HG03378 (cell line): ENCODE data around the gene MCUR1.
A peak's percentile ranks its signal among the peaks of the same experiment; 100 is the strongest.
"Not testable (repeated sequence)": the region's sequence is repeated elsewhere in the genome, so short reads cannot be mapped to it uniquely, and the experiment has no call there.

Source experiments
- ATAC-seq: cut with Tn5 transposase; IDR thresholded peaks from one replicate; pipeline ENCODE4 v1.9.1; 2021; ENCODE audit warnings: mild to moderate bottlenecking, moderate library complexity; ENCODE audit not compliant: unreplicated experiment

Gene MCUR1, protein sequence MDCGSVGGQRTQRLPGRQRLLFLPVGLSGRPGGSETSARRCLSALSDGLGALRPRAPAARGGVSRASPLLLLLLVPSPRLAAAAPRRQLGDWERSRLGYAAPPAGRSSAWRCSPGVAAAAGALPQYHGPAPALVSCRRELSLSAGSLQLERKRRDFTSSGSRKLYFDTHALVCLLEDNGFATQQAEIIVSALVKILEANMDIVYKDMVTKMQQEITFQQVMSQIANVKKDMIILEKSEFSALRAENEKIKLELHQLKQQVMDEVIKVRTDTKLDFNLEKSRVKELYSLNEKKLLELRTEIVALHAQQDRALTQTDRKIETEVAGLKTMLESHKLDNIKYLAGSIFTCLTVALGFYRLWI

DNA sequence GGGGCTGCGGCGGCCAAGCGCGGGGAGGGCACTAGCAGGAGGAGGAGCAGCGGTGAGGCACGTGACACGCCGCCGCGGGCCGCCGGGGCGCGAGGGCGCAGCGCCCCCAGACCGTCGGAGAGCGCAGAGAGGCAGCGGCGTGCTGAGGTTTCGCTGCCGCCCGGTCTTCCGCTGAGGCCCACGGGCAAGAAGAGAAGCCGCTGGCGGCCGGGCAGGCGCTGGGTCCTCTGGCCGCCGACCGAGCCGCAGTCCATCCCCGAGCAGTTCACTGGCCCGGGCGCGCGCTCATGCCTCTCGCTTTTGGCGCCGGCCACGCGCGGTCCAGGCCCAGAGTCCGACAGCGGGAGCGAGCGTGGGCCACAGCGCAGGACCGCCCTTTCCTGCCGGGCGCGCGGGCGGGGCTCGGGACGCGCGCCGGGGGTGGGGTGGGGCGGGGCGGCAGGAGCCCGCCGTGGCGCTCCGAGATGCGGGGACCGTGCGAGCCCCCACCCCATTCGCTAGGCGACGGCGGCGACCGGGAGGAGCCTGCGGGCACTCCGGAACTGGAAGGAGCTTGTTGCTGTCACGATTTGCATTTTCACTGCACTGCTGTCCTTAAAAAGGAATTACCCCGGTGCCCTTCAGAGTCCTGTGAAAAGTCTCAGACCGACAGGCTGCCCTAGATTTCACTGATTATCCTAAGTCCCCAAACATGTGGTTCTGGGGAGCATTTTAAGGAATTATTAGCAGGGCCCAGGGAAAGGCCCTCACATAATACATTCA, at the start of gene MCUR1:
Gene MCUR1, minus strand, starts transcription at position 382 of the 762 bp plus-strand sequence. Its CDS starts 128 bp downstream, at position 254.
- peak; percentile 68 for ATAC-seq

DNA sequence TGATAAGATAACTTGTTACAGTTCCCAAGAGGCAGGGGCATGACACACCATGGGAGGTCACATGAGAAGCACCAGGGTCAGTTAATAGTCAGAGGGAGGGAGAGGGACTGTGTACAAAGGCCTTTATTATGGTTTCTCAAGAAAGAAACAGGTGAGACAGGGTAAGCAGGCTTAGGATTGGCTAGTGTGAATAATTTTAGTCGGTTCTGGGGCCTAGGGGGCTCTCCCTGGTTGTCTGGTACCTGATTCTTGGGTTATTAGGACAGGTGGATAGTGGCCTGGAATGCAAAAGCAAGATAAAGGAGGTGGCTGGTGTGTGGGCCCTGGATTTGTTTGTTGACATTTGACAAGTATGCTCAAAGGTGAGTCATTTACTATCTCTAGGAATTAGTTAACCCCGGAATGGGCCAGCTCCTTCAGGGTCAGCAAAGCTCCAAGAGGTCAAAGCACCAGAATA, 49.4 kb upstream of the MCUR1 start:
- ATAC-seq, result no peak

- ATAC-seq, result not testable (repeated sequence)
These were observed 46.3 kb upstream of the MCUR1 start for GRCh38 chr6:13860556-13861185.

- ATAC-seq, result no peak
These were observed 45.7 kb upstream of the MCUR1 start for GRCh38 chr6:13859871-13860555.

DNA sequence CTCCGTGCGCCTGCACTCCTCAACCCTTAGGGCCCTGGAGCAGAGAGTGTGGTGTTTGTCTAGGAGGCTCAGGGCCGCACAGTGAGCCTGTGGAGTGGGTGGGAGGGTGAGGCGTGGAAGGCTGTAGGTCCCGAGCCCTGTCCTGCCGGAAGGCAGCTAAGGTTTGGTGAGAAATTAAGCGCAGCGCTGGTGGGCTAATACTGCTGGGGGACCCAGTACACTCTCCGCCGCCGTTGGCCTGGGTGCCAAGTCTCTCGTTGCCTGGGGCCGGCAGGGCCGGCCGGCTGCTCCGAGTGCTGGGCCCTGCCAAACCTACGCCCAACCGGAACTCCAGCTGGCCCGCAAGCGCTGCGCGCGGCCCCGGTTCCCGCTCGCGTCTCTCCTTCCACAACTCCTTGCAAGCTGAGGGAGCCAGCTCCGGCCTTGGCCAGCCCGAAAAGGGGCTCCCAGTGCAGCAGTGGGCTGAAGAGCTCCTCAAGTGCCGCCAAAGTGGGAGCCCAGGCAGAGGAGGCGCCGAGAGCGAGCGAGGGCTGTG, 40.4 kb upstream of the MCUR1 start:
- ATAC-seq, result no peak

DNA sequence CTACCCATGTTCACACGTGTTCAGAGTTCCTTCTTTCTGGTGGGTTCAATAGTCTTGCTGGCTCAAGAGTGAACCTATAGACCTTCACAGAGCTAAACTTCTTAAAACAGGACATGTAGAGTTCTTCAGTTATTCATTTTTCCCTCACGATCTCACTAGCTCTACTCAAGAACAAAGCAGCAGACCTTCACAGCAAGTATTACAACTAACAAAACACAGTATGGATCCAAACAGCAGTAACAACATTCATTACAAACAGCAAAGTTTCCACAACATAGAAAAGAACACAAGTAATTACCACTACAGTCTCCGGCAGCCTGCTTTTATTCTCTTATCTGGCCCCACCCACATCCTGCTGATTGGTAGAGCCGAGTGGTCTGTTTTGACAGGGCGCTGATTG, 39.5 kb upstream of the MCUR1 start:
- no peak for ATAC-seq

- ATAC-seq, result no peak
These were observed 37.4 kb upstream of the MCUR1 start for GRCh38 chr6:13851803-13852202.

DNA sequence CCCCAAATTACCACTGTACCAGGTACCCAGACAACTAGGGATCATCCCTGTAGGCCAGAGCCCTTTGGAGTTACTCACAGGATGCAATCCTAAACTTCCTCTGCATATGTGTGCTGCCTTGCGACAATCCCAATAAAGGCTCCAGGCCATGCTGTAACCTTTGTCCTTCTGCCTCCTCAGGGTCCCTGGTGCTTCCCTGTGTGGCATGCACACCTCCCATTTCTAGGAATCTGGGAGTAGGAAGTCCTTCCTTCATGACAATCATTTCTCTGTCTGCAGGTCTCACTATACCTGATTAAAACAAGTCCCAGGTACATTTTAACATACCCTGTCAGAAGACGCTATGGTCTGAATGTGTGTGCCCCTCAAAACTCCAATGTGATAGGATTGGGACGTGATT, 37.0 kb upstream of the MCUR1 start:
- ATAC-seq, result no peak

DNA sequence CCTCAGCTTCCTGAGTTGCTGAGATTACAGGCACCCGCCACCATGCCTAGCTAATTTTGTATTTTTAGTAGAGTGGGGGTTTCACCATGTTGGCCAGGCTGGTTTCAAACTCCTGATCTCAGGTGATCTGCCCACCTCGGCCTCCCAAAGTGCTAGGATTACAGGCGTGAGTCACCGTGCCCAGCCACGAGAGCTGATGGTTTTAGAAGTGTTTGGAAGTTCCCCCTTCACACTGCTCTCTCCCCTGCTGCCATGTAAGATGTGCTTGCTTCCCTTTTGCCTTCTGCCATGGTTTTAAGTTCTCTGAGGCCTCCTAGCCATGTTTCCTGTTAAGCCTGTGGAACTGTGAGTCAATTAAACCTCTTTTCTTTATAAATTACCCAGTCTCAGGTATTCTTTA, 36.3 kb upstream of the MCUR1 start:
- ATAC-seq, result not testable (repeated sequence)

DNA sequence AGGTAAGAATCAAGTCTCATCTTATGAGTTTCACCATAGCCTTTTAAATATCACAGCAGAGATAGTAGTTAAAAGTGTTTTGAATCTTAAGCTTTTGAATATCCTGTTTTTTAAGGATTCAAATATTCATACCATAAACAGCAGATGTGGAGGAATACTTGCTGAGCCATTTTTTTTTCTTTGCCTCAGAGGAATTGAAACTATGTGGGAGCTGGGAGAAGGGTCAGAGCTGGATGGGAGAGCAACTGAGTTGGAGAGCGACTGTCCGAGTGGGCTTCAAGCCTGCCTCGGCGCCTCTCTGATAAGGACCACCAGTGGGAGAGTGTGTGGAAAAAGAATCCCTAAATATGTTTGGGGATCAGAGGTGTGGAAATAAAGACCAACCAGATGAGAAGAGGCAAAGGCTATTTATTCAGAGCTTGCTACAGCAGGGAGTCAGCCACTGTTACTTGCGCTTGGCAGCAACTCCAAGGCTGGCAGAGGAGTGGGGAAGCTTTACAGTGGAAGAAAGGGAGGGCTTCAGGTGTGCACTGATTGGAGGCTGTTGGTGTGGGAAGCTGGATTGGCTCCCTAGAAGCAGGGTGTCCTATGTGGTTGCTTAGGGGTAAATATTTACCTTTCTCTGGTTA, 34.3 kb upstream of the MCUR1 start:
- no peak for ATAC-seq

DNA sequence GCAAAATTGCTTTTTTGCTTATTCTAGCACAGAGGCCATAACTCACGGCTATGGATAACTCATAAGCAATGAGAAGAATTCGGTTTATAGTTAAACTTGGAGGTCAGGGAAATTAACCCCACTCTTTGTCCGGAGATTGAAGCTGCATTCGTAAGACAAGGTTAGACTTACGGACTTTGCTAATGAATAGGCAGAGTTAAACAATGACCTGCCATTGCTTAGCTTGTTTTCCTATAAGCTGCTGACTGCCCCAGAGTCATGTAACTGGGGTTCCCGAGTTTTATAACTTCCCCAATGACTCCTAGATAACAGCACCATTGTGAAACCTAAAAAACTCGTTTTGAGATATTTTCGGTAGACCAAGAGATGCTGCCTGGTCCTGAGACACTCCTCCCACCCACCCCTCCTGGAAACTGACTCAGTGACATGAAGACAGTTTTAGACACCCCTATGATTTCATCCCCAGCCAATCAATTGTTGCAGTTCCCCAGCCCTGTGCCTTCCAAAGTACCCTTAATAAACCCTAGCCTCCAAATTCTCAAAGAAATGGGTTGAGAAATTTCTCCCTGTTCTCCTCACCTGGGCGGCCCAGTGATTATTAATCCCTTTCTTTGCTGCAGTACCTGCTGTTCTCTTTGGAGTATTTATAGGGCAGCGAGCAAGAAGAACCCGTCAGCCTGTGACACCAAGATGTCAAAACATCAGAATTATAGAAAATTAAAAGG, 33.1 kb upstream of the MCUR1 start:
- no peak for ATAC-seq

DNA sequence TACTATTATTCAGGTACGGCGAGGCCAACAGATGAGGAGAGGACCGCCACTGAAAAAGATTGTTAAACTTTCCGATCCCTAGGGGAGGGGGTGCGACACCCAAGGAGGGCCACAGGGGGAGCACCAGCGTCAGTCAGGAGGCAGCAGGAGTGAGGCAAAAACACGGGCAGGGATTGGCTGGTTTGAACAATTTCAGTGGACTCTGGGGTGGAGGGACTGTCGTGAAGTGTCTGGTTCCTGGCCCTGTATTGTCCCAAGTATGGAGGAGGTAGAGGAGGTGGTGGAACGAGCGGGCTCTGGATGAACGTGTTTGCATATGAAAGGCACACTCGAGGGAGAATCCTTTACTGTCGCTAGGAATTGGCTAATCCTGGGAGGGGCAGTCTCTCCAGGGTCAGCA, 32.5 kb upstream of the MCUR1 start:
- no peak for ATAC-seq

- ATAC-seq, result no peak
These were observed 27.6 kb upstream of the MCUR1 start for GRCh38 chr6:13841936-13842335.

GRCh38 chr6:13838616-13839015, 24.3 kb upstream of the MCUR1 start:
- ATAC-seq, result no peak

DNA sequence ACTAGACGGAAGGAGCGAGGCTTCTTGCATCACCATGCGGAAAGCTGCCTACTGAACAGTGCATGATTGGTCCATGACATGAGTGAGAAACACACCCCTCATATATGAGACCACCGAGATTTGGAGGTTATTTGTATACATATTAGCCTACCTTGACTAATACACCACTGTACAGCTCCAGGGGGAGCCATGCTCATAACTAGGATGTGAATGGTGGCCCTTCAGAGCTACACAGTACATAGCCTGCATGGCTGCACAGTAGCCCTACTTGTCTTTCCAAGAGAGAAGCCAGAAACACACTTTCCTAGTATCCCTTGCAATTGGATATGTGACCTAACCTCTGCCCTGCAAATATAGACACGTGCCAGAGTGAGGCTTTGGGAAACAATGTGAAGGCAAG, 21.8 kb upstream of the MCUR1 start:
- no peak for ATAC-seq

DNA sequence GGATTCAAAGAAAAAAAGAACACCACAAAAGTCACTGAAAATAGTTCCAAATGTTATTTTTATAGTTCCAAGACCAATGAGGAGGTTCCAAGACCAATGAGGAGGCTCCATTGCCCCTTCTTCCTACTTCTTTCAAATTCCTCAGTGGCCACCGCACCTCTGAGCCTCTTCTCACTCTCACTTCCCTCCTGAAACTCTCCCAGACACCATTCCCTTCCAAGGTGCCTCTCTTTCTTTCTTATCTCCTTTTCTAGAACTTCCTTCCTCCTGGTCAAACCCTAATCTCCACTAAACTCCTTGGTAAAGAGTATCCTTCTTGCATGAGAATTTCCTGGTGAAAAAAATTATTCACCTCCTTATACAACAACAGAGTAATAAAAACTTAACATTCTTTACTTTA, 20.4 kb upstream of the MCUR1 start:
- no peak for ATAC-seq

- ATAC-seq, result not testable (repeated sequence)
These were observed 19.7 kb upstream of the MCUR1 start for GRCh38 chr6:13834018-13834417.

GRCh38 chr6:13832778-13833177, 18.4 kb upstream of the MCUR1 start:
- ATAC-seq, result no peak

GRCh38 chr6:13831615-13832014, 17.3 kb upstream of the MCUR1 start:
- ATAC-seq, result peak; percentile 78

DNA sequence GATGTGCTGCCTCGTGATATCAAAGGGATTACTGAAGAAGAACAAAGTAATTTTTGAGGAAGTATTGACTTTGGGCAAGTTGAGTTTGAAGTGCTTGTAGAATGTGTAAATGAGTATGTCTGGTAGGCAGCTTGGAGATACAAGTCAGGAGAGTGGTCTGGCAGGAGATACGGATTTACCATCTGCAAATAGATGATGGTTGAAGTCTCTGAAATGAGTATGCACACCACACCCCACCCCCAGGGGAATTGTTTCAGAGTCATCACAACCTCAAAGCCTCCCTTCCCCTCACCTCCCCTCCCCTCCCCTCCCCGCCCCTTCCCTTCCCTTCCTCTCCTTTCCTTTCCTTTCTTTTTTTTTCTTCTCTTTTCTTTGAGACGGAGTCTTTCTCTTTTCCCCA, 16.4 kb upstream of the MCUR1 start:
- ATAC-seq, result no peak
